OCI-LY3 (cell line): ENCODE measurements around the gene MCU.

ENCODE experiments used
- EZH2phosphoT487 ChIP-seq: fragments of 200-600 bp; shearing (Covaris generic); IDR thresholded peaks from 2 replicates; pipeline ENCODE4 v1.6.1; 2018; ENCODE audit warnings: antibody characterized with exemption, mixed run types, low read depth
- TF ChIP-seq, protein P1 (sequence below): fragments of 200-600, 300-600 bp; sonication (generic); IDR thresholded peaks from 2 replicates; pipeline ENCODE4 v1.5.1; 2014; ENCODE audit warnings: antibody characterized with exemption, low read length, low read depth

DNA sequence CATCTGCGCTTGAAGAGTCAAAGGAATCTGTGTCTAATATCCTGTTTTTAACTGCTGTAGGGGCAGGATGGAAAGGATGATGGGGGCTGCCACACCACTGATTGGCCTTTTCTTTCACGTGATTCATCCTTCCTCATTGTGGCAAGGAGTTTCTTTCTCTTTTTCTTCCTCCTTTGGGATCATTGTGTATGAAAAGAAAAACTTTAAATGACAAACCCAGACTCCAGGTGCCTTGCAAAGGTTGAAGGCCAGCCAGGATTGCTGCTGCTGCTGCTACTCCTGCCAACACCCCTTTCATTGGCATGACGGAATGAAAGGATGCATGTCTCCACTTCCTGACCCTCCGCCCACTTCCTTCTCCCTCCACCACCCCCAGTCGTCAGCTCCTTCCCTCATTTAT, 195.1 kb downstream of the MCU start:
- TF ChIP-seq, protein P1, sequence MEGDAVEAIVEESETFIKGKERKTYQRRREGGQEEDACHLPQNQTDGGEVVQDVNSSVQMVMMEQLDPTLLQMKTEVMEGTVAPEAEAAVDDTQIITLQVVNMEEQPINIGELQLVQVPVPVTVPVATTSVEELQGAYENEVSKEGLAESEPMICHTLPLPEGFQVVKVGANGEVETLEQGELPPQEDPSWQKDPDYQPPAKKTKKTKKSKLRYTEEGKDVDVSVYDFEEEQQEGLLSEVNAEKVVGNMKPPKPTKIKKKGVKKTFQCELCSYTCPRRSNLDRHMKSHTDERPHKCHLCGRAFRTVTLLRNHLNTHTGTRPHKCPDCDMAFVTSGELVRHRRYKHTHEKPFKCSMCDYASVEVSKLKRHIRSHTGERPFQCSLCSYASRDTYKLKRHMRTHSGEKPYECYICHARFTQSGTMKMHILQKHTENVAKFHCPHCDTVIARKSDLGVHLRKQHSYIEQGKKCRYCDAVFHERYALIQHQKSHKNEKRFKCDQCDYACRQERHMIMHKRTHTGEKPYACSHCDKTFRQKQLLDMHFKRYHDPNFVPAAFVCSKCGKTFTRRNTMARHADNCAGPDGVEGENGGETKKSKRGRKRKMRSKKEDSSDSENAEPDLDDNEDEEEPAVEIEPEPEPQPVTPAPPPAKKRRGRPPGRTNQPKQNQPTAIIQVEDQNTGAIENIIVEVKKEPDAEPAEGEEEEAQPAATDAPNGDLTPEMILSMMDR: no peak
- no peak for TF ChIP-seq EZH2phosphoT487
